HEK293T (cell line): Measurements from ENCODE around the gene LCE1D.

ENCODE experiments used
- CTCF ChIA-PET: fragments of 350-600 bp; formaldehyde crosslinking; extraction: SDS; loops from one replicate; lab custom pipeline; 2021; ENCODE audit warnings: antibody characterized with exemption, inconsistent platforms; lab: Yijun Ruan, JAX
- POLR2A ChIA-PET: fragments of 350-600 bp; formaldehyde crosslinking; extraction: SDS; loops from one replicate; lab custom pipeline; 2020; ENCODE audit warnings: antibody characterized with exemption, inconsistent platforms; lab: Yijun Ruan, JAX
- DNase-seq: peaks from one replicate; pipeline ENCODE4 v3.0.0; 2012; ENCODE audit warnings: mixed read lengths; ENCODE audit errors: extremely low spot score
- ARNT ChIP-seq: fragments of 450-650 bp; IDR thresholded peaks from 2 replicates; pipeline ENCODE4 v1.6.1; 2017; ENCODE audit warnings: mild to moderate bottlenecking
- BHLHE40 ChIP-seq: fragments of 450-650 bp; IDR thresholded peaks from 2 replicates; pipeline ENCODE4 v1.6.1; 2016; ENCODE audit warnings: mild to moderate bottlenecking, moderate library complexity, borderline replicate concordance
- CTBP1 ChIP-seq: fragments of 450-650 bp; IDR thresholded peaks from 2 replicates; pipeline ENCODE4 v1.6.1; 2016; ENCODE audit warnings: borderline replicate concordance
- ELF4 ChIP-seq: fragments of 450-650 bp; IDR thresholded peaks from 2 replicates; pipeline ENCODE4 v1.6.1; 2017; ENCODE audit warnings: antibody characterized with exemption
- FOXA1 ChIP-seq: fragments of 450-650 bp; IDR thresholded peaks from 2 replicates; pipeline ENCODE4 v1.6.1; 2016; ENCODE audit warnings: mild to moderate bottlenecking
- FOXK2 ChIP-seq: fragments of 450-650 bp; IDR thresholded peaks from 2 replicates; pipeline ENCODE4 v1.6.1; 2016; ENCODE audit warnings: mild to moderate bottlenecking
- FOXM1 ChIP-seq: fragments of 450-650 bp; IDR thresholded peaks from 2 replicates; pipeline ENCODE4 v1.6.1; 2017; ENCODE audit warnings: mild to moderate bottlenecking, borderline replicate concordance
- HDGF ChIP-seq: fragments of 450-650 bp; IDR thresholded peaks from 2 replicates; pipeline ENCODE4 v1.6.1; 2017; ENCODE audit warnings: antibody characterized with exemption, borderline replicate concordance
- L3MBTL2 ChIP-seq: fragments of 450-650 bp; conservative IDR thresholded peaks from 2 replicates; pipeline ENCODE4 v1.6.1; 2016; ENCODE audit warnings: mild to moderate bottlenecking
- LEF1 ChIP-seq: fragments of 450-650 bp; IDR thresholded peaks from 2 replicates; pipeline ENCODE4 v1.6.1; 2017; ENCODE audit warnings: mild to moderate bottlenecking, borderline replicate concordance
- NFRKB ChIP-seq: fragments of 450-650 bp; IDR thresholded peaks from 2 replicates; pipeline ENCODE4 v1.6.1; 2016; ENCODE audit warnings: mild to moderate bottlenecking, moderate library complexity
- SUZ12 ChIP-seq: fragments of 450-650 bp; IDR thresholded peaks from 2 replicates; pipeline ENCODE4 v1.6.1; 2016; ENCODE audit warnings: mild to moderate bottlenecking
- TARDBP ChIP-seq: fragments of 450-650 bp; IDR thresholded peaks from 2 replicates; pipeline ENCODE4 v1.6.1; 2016
- ZNF384 ChIP-seq: fragments of 450-650 bp; IDR thresholded peaks from 2 replicates; pipeline ENCODE4 v1.6.1; 2016
- TF ChIP-seq, protein P1 (sequence below): fragments of 450-650 bp; IDR thresholded peaks from 2 replicates; pipeline ENCODE4 v1.6.1; 2016

LCE1D gene

DNA sequence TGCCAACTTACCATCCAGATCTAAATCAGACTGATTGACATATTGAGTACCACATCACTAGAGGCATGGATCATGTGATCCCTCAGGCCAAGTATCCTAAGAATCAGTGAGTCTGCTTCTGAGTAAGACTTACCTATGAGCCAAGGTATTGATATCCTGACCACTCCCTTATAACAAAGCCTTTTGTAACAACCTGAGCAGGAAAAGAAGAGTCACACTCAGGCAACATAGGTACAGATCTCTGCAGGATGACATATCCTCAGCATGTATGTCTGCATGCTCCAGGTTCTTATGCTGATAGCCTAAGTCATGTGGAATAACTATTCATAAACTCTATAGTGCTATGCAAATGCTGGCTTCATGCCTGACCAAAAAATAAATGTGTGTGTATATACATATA, 28.4 kb downstream of the LCE1D start:
- CTCF ChIA-PET: no interaction called here
- TF ChIP-seq, protein P1, sequence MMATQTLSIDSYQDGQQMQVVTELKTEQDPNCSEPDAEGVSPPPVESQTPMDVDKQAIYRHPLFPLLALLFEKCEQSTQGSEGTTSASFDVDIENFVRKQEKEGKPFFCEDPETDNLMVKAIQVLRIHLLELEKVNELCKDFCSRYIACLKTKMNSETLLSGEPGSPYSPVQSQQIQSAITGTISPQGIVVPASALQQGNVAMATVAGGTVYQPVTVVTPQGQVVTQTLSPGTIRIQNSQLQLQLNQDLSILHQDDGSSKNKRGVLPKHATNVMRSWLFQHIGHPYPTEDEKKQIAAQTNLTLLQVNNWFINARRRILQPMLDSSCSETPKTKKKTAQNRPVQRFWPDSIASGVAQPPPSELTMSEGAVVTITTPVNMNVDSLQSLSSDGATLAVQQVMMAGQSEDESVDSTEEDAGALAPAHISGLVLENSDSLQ: 0 out of 2 replicates have a peak, but pooled peaks have one; percentile 13
- no peak for TF ChIP-seq HDGF
- no peak for DNase-seq
- POLR2A ChIA-PET: no interaction called here

DNA sequence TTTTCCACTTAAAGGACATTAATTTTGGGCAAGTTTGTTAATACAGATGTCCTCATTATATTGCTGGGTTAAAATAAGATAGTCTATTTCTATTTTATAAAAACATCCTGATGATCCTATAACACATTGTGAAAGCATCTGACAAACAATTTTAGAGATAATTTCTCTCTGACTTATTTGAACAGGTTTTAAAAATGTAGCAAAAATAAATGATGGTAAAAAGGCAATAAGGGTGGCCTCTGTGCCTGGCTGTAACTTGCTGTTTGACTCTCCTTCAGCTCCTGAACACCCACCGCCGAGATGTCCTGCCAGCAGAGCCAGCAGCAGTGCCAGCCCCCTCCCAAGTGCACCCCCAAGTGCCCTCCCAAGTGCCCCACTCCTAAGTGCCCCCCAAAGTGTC, 30.7 kb downstream of the LCE1D start, which contains the start of gene LCE1A:
LCE1A (plus strand) TSS at position 301 of the 400 bp plus-strand sequence; CDS start at position 301, 0 bp downstream.
- TF ChIP-seq LEF1: no peak
- no peak for TF ChIP-seq FOXA1
- no peak for TF ChIP-seq TARDBP
- ChIA-PET POLR2A (no interaction called here), CTCF (interaction anchor here (0.6 to 1.4 kb wide), 2 partner anchors 368 to 394 kb away, joined by 3 to 5 read pairs; no protein-coding TSS in a partner anchor)
- no peak for DNase-seq

DNA sequence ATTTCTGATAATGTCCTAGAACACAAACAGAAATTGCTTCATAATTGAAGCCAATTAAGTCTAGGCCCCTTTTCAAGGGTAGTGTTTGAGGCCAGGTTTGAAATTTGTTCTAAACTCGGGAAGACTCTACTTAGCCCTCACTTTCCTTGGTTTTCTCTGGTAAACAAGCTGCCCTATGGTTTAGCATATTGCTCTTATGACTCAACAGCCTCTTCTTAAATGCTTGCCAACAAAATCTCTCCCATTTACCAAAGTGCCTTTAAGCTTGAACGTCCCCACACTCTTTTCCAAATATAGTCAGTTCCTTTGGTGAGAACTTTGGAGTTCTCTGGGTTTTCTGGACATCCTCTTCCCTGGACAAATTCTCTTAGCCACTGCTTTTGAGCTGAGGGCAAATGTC, 40.3 kb downstream of the LCE1D start:
- no peak for TF ChIP-seq HDGF
- TF ChIP-seq NFRKB: no peak
- TF ChIP-seq ARNT: no peak
- no peak for TF ChIP-seq TARDBP
- no peak for TF ChIP-seq FOXK2
- TF ChIP-seq BHLHE40: no peak
- TF ChIP-seq FOXM1: no peak
- TF ChIP-seq, protein P1: no peak
- TF ChIP-seq L3MBTL2: no peak
- TF ChIP-seq ELF4: no peak
- no peak for TF ChIP-seq CTBP1
- CTCF ChIA-PET: no interaction called here
- no peak for DNase-seq
- POLR2A ChIA-PET: no interaction called here

DNA sequence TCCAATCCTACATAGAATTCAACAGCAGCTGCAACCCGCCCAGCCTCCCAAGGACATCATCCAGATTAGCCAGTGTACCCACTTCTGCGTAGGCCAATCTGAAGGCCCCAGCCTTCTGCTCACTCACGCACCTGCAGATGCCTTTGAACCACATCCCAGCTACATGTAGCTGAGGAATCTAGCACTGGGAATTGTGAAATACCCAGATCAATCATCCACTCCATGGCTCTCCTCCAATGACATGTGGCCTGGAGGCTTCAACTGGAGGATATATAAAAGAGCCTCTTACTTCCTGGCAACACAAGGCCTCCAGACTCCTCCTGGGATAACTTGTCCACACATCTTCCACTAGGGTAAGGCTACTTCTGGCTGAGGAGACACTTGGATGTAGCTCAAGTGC, 46.0 kb downstream of the LCE1D start, which contains the start of gene LCE6A:
LCE6A (plus strand) TSS at position 301 of the 400 bp plus-strand sequence. CDS start 665 bp downstream, outside the sequence.
- TF ChIP-seq ZNF384 (no peak), FOXK2 (no peak), CTBP1 (no peak), BHLHE40 (no peak), SUZ12 (no peak), FOXM1 (no peak), TARDBP (no peak), NFRKB (no peak), HDGF (no peak), LEF1 (no peak), ARNT (no peak)
- TF ChIP-seq, protein P1: no peak
- ChIA-PET CTCF (no interaction called here), POLR2A (no interaction called here)
- no peak for DNase-seq
